ENCODE results near the gene LDHA. TPM values are rescaled to one million over a fixed set of nuclear protein-coding genes. Genes with fewer than 3 reads are reported as not detected.

Gene LDHA
- total RNA-seq = 1,000 to 10,000 TPM in 1 of 4 donors, 100 to 1,000 TPM in 3; 354 to 1,010 (median 500) TPM

- H3K36me3 ChIP-seq = peaks cover 0 to 29% of the 10 kb centered on the region in 2 donors
- H3K4me1 ChIP-seq = peaks cover 15 to 23% of the 10 kb centered on the region in 2 donors
- DNase-seq (peak; percentile 95 to 98), ATAC-seq (peak; percentile 66 to 75)
- intact Hi-C loops (cut with DNase I; ENCODE audit: low total_unique reads) = loop anchor here (1.0 to 10.0 kb wide), 6 partner anchors 132 to 1990 kb away; partner anchors contain the start of genes NAV2, PRMT3, SERGEF and SPTY2D1
- H3K4me3 ChIP-seq = peak within 1 kb of the TSS; percentile 67 to 86 (median 74)
- no peaks in the 10 kb centered on the region for H3K9me3 ChIP-seq
- in situ Hi-C loops (cut with MboI; ENCODE audit: low sequenced_read_pairs in 4 of 4) = loop anchor here in 1 of 4 donors (10.0 kb wide), 1 partner anchor 70 kb away; the partner anchor contains the start of genes GTF2H1 and HPS5
- no peaks in the 10 kb centered on the region for H3K27me3 ChIP-seq
- peak within 1 kb of the TSS; percentile 85 to 94 (median 93) for H3K27ac ChIP-seq
- peak; percentile 96 for TF ChIP-seq POLR2A (IDR thresholded peaks at IDR 0.05)
- no peak for TF ChIP-seq CTCF (IDR thresholded peaks at IDR 0.05 in 4 of 5, conservative IDR thresholded peaks at IDR 0.05 in 1 of 5)
Observed at GRCh38 chr11:18394275-18394927, at the start of gene LDHA. Gene LDHA, plus strand, starts transcription at chr11:18394563. Its CDS starts 2,280 bp downstream, at chr11:18396843.

GRCh38 chr11:18347471-18348125, 46.8 kb upstream of the LDHA start:
- in situ Hi-C loops (cut with MboI; ENCODE audit: low sequenced_read_pairs in 4 of 4) = no loop called here
- ATAC-seq = no peak
- Histone ChIP-seq H3K4me3 (no peak overlapping the region), H3K27ac (no peak overlapping the region), H3K9me3 (no peaks in the 10 kb centered on the region), H3K36me3 (peaks cover 6 to 71% of the 10 kb centered on the region in 2 donors), H3K4me1 (no peaks in the 10 kb centered on the region), H3K27me3 (no peaks in the 10 kb centered on the region)
- TF ChIP-seq POLR2A (IDR thresholded peaks at IDR 0.05) (no peak), CTCF (IDR thresholded peaks at IDR 0.05 in 4 of 5, conservative IDR thresholded peaks at IDR 0.05 in 1 of 5) (no peak)
- no peak for DNase-seq
- intact Hi-C loops (cut with DNase I; ENCODE audit: low total_unique reads) = no loop called here

GRCh38 chr11:18352581-18352980, 41.8 kb upstream of the LDHA start:
- in situ Hi-C loops (cut with MboI; ENCODE audit: low sequenced_read_pairs in 4 of 4) (no loop called here), intact Hi-C loops (cut with DNase I; ENCODE audit: low total_unique reads) (no loop called here)
- DNase-seq (no peak), ATAC-seq (no peak)
- H3K27me3 ChIP-seq = no peaks in the 10 kb centered on the region
- H3K9me3 ChIP-seq = no peaks in the 10 kb centered on the region
- H3K4me3 ChIP-seq = no peak overlapping the region
- no peak overlapping the region for H3K27ac ChIP-seq
- no peak for TF ChIP-seq CTCF (IDR thresholded peaks at IDR 0.05 in 4 of 5, conservative IDR thresholded peaks at IDR 0.05 in 1 of 5)
- TF ChIP-seq POLR2A (IDR thresholded peaks at IDR 0.05) = no peak
- peaks cover 8 to 65% of the 10 kb centered on the region in 2 donors for H3K36me3 ChIP-seq
- no peaks in the 10 kb centered on the region for H3K4me1 ChIP-seq

- in situ Hi-C loops (cut with MboI; ENCODE audit: low sequenced_read_pairs in 4 of 4) = no loop called here
- Histone ChIP-seq H3K4me3 (no peak overlapping the region), H3K27me3 (no peaks in the 10 kb centered on the region), H3K4me1 (no peaks in the 10 kb centered on the region), H3K27ac (no peak overlapping the region), H3K36me3 (peaks cover 3 to 81% of the 10 kb centered on the region in 2 donors), H3K9me3 (no peaks in the 10 kb centered on the region)
- TF ChIP-seq CTCF (IDR thresholded peaks at IDR 0.05 in 4 of 5, conservative IDR thresholded peaks at IDR 0.05 in 1 of 5) = no peak
- TF ChIP-seq POLR2A (IDR thresholded peaks at IDR 0.05) = no peak
- ATAC-seq (no peak), DNase-seq (no peak)
- intact Hi-C loops (cut with DNase I; ENCODE audit: low total_unique reads) = no loop called here
Observed at GRCh38 chr11:18358646-18359045, 35.7 kb upstream of the LDHA start.
